ENCODE measurements around the gene LINGO1. TPM values are rescaled to one million over a fixed set of nuclear protein-coding genes. Genes with fewer than 3 reads are reported as not detected.

LINGO1 gene
- total RNA-seq, 1 experiment from 2014 or later: not detected

DNA sequence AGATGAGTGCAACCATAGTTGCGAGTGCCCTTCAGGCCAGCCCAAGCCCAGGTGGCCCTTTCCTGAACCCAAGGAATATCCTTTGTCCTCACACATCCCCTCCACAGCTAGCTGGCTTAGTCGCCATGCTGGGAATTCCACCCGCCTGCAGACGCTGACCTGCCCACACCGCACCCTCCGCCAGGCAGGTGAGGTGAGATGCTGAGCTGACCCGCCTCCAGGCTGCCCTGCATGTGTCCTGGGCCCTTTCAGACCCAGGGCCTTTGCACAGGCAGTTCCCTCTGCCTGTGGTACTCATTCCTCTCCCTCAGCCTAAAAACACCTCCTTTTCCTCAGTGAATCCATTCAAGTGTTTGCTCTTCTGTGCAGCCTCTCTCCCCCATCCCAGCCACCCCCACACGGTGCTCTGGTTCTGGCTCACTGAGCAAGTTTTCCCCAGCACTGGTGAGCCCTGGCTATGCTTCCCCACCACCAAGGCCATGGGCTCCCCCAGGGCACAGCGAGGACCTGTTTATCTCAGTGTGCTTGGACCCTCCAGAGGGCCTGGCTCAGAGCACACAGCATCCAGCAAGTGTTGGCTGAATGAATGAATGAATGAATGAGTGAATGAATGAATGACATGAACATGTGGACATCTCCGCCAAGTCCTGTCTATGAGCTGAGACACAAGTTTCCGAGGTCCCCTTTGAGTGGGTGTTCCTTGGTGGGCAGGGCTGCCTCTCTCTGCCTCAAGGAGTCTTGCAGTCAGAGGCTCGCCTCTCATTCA is 33.0 kb upstream of the LINGO1 start:
- no peak overlapping the region for H3K27ac ChIP-seq
- H3K4me3 ChIP-seq: no peak overlapping the region
- DNase-seq (ENCODE audit: low read depth in 1 of 2, low spot score in 2 of 2): no peak
- no peaks in the 10 kb centered on the region for H3K36me3 ChIP-seq
- no peaks in the 10 kb centered on the region for H3K4me1 ChIP-seq (replicated peaks)
- H3K9me3 ChIP-seq (replicated peaks): no peaks in the 10 kb centered on the region
- peaks cover 30% of the 10 kb centered on the region for H3K27me3 ChIP-seq (replicated peaks)

DNA sequence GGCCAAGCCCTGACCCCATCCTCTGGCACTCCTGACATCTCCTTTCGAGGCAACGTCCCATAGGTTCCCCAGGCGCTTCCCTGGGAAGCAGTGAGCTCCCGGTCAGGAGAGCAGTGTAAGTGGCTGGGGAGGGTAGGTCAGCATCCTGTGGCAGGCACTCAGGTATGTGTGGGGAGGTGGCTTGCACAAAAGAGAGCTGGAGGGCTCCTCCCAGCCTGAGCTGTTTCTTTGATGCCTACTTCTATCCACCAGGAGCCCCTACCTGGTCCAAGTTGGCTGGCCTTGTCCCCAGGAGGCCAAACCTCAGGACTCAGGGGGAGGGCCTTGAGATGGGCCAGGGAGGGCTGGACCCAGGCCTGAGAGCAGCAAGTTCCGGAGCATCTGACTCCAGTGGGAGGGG is 31.7 kb upstream of the LINGO1 start:
- H3K36me3 ChIP-seq: no peaks in the 10 kb centered on the region
- peaks cover 17% of the 10 kb centered on the region for H3K27me3 ChIP-seq (replicated peaks)
- no peaks in the 10 kb centered on the region for H3K9me3 ChIP-seq (replicated peaks)
- H3K27ac ChIP-seq: no peak overlapping the region
- H3K4me1 ChIP-seq (replicated peaks): no peaks in the 10 kb centered on the region
- no peak for DNase-seq (ENCODE audit: low read depth in 1 of 2, low spot score in 2 of 2)
- no peak overlapping the region for H3K4me3 ChIP-seq

DNA sequence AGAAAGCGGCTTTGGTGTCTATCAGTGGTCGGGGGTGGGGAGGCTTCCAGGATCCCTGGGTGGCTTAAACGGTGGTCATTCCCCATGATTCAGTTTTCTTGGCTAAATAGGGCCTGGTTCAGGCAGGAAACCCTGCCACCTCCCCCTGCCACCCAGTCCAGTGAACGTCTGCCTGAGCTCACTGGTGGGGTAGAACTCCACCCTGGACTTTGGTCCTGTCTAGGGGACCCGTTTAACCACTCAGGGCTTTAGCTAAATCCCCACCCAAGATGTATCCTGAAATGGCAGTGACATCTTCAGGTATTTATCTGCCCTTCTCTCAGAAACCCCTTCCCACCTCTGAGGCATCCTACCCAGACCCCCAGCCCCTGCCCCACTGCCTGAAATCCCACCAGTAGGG is 30.5 kb upstream of the LINGO1 start:
- H3K27ac ChIP-seq: no peak overlapping the region
- H3K9me3 ChIP-seq (replicated peaks): no peaks in the 10 kb centered on the region
- no peaks in the 10 kb centered on the region for H3K4me1 ChIP-seq (replicated peaks)
- peaks cover 11% of the 10 kb centered on the region for H3K27me3 ChIP-seq (replicated peaks)
- no peak overlapping the region for H3K4me3 ChIP-seq
- H3K36me3 ChIP-seq: no peaks in the 10 kb centered on the region
- DNase-seq (ENCODE audit: low read depth in 1 of 2, low spot score in 2 of 2): no peak

DNA sequence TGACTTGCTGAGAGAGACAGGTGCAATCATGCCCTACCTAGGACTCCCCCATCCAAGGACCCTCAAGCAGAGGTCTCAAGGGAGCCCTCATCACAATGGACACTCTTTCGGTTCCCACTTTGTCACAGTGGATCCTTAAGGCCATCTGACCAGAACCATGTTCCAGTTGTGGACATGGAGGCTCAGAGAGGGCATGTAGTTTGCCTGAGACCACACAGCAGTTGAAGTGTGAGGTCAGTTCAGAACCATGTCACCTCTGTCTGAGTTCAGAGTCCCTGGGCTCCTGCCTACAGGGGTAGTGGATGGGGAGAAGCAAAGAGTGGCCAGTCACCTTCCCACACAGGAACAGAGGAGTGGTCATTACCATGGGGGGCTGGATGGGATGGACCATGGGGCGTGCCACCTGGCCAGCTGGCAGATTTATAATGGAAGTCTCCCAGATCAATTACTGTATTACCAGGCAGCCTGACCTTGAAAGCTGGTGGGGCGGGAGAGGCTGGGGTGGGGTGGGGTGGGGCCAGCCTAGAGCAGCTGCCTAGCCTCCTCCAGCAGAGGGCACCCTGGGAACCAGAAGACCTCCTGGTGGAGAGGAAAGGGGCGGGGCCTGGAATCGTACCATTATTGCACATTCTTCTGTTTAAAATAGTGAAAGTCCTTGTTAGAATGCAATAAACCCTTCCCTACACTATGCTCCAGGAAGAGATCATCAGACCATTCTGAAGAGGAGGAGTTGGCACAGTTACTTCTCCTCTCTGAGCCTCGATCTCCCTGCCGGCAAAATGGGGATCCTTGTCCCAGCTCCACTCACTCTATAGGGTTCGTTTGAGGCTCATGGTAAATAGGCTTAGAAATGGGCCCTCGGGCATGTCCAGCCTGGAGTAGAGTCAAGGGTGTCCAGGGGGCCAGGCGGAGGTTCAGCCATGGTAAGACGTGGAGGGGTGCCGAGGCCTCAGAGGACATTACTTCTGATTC is 26.9 kb upstream of the LINGO1 start:
- DNase-seq (ENCODE audit: low read depth in 1 of 2, low spot score in 2 of 2): peak; percentile 26 to 78
- H3K4me3 ChIP-seq: no peak overlapping the region
- no peaks in the 10 kb centered on the region for H3K36me3 ChIP-seq
- no peaks in the 10 kb centered on the region for H3K4me1 ChIP-seq (replicated peaks)
- peaks cover 20% of the 10 kb centered on the region for H3K27me3 ChIP-seq (replicated peaks)
- no peak overlapping the region for H3K27ac ChIP-seq
- no peaks in the 10 kb centered on the region for H3K9me3 ChIP-seq (replicated peaks)

DNA sequence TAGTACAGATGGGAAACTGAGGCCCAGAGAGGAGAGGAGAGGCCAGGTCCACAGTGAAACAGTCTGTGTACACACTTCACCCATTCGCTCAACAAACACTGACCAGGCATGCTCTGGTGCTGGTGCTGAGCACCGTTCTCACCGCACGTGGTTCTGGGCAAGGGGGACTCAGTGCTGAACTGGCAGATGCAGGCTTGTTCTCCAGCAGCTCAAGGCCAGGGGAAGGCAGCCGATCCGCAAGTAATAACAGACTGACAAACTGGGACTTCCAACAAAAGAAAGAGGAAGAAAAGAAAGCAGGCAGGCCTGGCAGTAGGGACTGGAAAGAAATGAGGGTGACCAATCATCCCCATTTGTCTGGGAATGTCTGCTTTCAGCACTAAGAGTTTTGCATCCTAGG is 25.6 kb upstream of the LINGO1 start:
- H3K36me3 ChIP-seq: no peaks in the 10 kb centered on the region
- H3K4me1 ChIP-seq (replicated peaks): no peaks in the 10 kb centered on the region
- H3K27ac ChIP-seq: no peak overlapping the region
- H3K27me3 ChIP-seq (replicated peaks): peaks cover 20% of the 10 kb centered on the region
- no peak for DNase-seq (ENCODE audit: low read depth in 1 of 2, low spot score in 2 of 2)
- H3K9me3 ChIP-seq (replicated peaks): 0 out of 2 replicates have a peak, but pooled peaks cover 5% of the 10 kb centered on the region
- no peak overlapping the region for H3K4me3 ChIP-seq

DNA sequence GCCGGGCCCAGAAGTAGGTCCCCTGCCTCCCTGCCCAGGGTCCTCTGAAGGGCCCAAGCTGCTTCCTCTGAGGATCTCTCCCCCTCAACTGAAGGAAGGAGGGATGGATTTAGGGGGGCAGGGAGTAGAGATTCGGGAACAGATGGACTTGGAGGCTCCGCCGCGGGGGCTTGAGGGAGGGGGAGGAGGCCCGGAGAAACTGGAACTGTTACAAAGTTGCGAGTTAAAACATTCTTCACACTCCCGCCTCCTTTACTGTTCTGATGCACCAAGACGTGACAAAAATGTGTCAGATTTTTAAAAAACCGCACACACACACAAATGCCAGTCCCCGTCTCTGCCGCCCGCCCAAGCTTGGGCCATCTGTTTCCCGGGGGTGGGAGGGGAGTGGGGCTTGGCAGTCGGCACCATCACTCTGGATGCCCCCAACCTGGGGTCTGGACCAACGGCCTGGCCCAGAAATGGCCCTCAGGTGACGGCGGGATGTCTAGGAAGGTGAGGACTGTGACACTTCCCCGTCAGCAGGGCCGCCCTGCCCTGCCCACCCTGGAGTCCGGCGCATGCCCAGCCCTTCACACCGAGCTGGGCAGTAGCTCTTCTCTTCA is 25.0 kb upstream of the LINGO1 start:
- H3K4me3 ChIP-seq: no peak overlapping the region
- peaks cover 20% of the 10 kb centered on the region for H3K27me3 ChIP-seq (replicated peaks)
- H3K36me3 ChIP-seq: no peaks in the 10 kb centered on the region
- H3K9me3 ChIP-seq (replicated peaks): 0 out of 2 replicates have a peak, but pooled peaks cover 5% of the 10 kb centered on the region
- H3K4me1 ChIP-seq (replicated peaks): no peaks in the 10 kb centered on the region
- H3K27ac ChIP-seq: no peak overlapping the region
- no peak for DNase-seq (ENCODE audit: low read depth in 1 of 2, low spot score in 2 of 2)

DNA sequence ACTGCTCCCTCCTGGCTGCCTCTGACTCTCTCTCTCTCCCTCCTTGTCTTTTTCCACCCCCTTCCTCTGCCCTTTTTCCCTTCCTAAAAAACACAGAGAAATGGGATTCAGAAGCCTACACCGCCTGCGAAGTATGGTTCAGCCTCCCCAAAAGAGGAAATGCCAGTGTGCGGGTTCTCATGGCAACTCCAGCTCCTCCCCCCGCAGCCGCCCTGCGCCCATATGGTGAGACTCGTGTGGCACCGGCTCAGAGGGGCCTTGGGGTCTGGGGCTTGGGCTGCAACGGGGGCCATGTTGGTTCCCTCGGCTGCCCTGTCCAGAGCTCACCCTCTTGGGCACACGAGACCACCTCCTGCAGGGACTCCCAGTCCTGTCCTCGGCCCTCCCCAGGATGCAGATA is 23.6 kb upstream of the LINGO1 start:
- Histone ChIP-seq H3K27me3 (replicated peaks) (peaks cover 23% of the 10 kb centered on the region), H3K4me1 (replicated peaks) (no peaks in the 10 kb centered on the region), H3K9me3 (replicated peaks) (0 out of 2 replicates have a peak, but pooled peaks cover 5% of the 10 kb centered on the region), H3K4me3 (no peak overlapping the region), H3K27ac (no peak overlapping the region), H3K36me3 (no peaks in the 10 kb centered on the region)
- no peak for DNase-seq (ENCODE audit: low read depth in 1 of 2, low spot score in 2 of 2)

DNA sequence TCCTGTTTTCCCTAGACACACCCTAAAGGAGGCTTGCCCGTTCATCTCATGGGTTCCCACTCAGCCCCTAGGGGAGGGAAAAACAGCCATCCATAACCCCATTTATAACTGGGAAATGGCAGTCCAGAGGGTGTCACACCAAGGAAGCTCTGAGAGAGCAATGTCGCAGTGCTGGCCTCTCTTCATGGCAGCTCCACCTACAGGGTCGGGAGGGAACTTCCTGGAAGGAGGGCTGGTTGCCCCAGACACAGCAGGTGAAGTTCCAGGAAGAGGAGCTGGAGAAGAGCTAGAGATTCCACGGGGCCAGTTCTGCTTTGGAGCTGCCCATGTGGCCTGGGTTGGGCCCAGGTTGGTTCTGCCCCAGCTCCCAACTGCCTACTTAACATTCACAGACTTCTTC is 22.3 kb upstream of the LINGO1 start:
- 0 out of 2 replicates have a peak, but pooled peaks cover 5% of the 10 kb centered on the region for H3K9me3 ChIP-seq (replicated peaks)
- no peaks in the 10 kb centered on the region for H3K4me1 ChIP-seq (replicated peaks)
- H3K36me3 ChIP-seq: no peaks in the 10 kb centered on the region
- H3K27ac ChIP-seq: no peak overlapping the region
- H3K27me3 ChIP-seq (replicated peaks): peaks cover 23% of the 10 kb centered on the region
- no peak overlapping the region for H3K4me3 ChIP-seq
- DNase-seq (ENCODE audit: low read depth in 1 of 2, low spot score in 2 of 2): no peak

DNA sequence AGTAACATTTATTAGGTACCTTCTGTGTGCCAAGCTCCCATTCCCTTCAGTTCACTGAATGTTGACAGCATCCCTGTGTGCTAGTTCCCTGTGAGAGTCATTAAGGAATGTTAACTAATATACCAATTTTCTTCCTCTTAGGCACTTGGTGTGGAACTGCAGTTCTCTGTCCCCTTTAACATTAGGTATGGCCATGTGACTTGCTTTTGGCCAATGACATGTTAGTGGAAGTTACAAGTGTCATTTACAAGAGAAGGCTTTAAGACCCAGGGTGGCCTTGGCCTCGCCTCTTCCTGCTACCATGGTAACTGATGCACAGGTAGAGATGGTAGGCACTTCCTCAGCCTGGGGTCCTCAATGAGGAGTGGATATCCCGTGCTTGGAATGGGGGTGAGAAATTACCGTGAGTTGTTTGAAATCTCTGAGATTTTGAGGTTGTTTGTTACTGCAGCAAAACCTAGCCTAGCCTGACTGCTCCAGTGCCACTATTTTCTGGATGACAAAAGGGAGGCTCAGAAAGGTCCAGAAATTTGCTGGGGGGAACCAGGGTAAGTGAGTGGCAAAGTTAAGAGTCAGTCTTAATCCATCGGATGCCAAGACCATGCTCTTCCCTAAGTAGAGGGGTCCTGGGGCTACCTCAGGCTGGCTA is 21.2 kb upstream of the LINGO1 start:
- no peak overlapping the region for H3K4me3 ChIP-seq
- peaks cover 23% of the 10 kb centered on the region for H3K27me3 ChIP-seq (replicated peaks)
- no peak overlapping the region for H3K27ac ChIP-seq
- no peaks in the 10 kb centered on the region for H3K4me1 ChIP-seq (replicated peaks)
- H3K9me3 ChIP-seq (replicated peaks): 0 out of 2 replicates have a peak, but pooled peaks cover 5% of the 10 kb centered on the region
- DNase-seq (ENCODE audit: low read depth in 1 of 2, low spot score in 2 of 2): no peak
- no peaks in the 10 kb centered on the region for H3K36me3 ChIP-seq

DNA sequence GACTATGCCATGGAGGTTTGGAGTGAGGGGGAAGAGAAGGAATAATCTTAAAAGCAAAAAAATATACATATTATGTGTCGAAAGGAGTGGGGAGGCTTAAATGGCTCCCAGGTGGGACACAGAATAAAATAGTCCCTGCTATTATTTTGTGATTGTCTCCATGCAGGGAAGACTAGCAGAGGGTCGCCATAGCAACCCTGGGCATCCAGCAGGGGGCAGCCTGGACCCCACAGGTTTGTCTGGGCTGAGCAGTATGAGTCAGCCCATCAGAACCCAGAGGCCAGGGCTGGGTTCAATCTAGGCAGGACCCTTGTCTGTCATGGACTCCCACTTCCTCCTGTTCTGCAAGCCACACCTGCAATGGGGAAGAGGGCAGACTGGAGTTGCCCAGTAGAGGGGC is 17.6 kb upstream of the LINGO1 start:
- Histone ChIP-seq H3K27me3 (replicated peaks) (peaks cover 5% of the 10 kb centered on the region), H3K4me3 (no peak overlapping the region), H3K27ac (no peak overlapping the region), H3K9me3 (replicated peaks) (0 out of 2 replicates have a peak, but pooled peaks cover 5% of the 10 kb centered on the region), H3K36me3 (no peaks in the 10 kb centered on the region), H3K4me1 (replicated peaks) (no peaks in the 10 kb centered on the region)
- no peak for DNase-seq (ENCODE audit: low read depth in 1 of 2, low spot score in 2 of 2)

DNA sequence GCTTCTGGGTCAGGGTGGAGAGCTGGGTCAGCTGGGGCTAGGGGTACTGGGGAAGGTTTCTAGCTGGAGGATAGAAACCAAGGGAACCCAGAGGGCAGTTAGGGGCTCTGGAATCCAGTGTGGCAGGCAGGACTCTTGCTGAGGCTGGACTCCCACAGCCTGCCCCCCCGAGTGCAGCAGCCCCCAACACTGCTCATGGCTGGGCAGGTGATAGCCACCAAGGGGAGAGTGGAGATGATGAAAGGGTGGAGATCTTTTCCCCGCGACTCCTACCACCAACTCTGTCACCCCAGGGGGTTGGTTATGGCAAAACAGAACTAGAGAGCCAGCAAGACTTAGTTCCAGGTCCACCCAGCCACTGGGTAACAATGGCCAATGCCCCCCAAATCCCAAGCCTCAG is 16.9 kb upstream of the LINGO1 start:
- Histone ChIP-seq H3K27ac (no peak overlapping the region), H3K4me3 (no peak overlapping the region), H3K4me1 (replicated peaks) (no peaks in the 10 kb centered on the region), H3K36me3 (no peaks in the 10 kb centered on the region), H3K27me3 (replicated peaks) (peaks cover 3% of the 10 kb centered on the region), H3K9me3 (replicated peaks) (0 out of 2 replicates have a peak, but pooled peaks cover 5% of the 10 kb centered on the region)
- no peak for DNase-seq (ENCODE audit: low read depth in 1 of 2, low spot score in 2 of 2)

DNA sequence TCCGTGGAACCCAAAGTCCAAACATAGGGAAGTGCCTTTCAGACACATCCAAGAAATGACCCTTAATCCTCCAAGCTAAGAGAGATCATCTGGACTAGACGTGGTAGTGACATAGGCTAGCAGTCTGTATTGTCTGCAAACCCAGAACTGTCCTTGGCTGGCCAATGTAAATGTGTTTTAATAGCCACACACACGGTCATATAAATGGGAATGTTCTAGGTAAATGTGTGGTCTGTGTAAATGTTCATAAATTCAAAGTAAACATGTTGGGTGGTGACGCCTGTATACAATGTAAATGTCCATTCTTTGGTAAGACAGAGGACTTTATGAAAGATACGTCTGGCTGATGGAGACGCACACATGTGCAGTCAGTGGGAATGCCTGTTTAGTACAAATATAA is 16.3 kb upstream of the LINGO1 start:
- Histone ChIP-seq H3K4me3 (no peak overlapping the region), H3K4me1 (replicated peaks) (no peaks in the 10 kb centered on the region), H3K27me3 (replicated peaks) (peaks cover 3% of the 10 kb centered on the region), H3K27ac (no peak overlapping the region), H3K9me3 (replicated peaks) (0 out of 2 replicates have a peak, but pooled peaks cover 3% of the 10 kb centered on the region), H3K36me3 (no peaks in the 10 kb centered on the region)
- no peak for DNase-seq (ENCODE audit: low read depth in 1 of 2, low spot score in 2 of 2)

DNA sequence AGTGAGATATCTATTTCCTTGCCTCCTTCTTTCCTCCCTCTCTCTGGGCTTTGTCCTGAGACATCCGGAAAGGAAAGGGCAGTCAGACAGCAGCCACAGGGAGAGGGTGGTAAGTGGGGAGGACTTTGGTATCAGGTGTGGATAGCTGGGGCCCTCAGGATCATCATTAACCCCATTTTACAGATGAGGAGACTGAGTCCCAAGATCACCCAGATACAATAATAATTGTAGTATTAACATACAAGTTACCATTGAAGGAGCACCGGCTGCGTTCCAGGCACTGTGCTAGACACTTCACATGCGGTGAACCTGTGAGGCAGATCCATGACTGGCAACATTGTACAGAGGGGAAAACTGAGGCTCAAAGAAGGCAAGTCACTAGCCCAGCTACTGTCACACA is 15.2 kb upstream of the LINGO1 start:
- no peak overlapping the region for H3K27ac ChIP-seq
- H3K27me3 ChIP-seq (replicated peaks): peaks cover 3% of the 10 kb centered on the region
- no peaks in the 10 kb centered on the region for H3K36me3 ChIP-seq
- no peak for DNase-seq (ENCODE audit: low read depth in 1 of 2, low spot score in 2 of 2)
- H3K9me3 ChIP-seq (replicated peaks): no peaks in the 10 kb centered on the region
- no peak overlapping the region for H3K4me3 ChIP-seq
- no peaks in the 10 kb centered on the region for H3K4me1 ChIP-seq (replicated peaks)

All from SJSA1 (cell line).